GM18951 (cell line): ENCODE measurements around the gene KCNK6.

Experiments
- POLR2A ChIP-seq: IDR thresholded peaks from 4 replicates; pipeline ENCODE4 v1.6.1; 2011; ENCODE audit warnings: mild to moderate bottlenecking; ENCODE audit not compliant: insufficient read length, insufficient read depth; ENCODE audit errors: extremely low read depth
- in situ Hi-C: fragments of 300-500 bp; cut with MboI; formaldehyde crosslinking; loops from one replicate; pipeline ENCODE4 v1.12.0; 2022; ENCODE audit warnings: low sequenced_read_pairs, mixed read lengths, inconsistent platforms; ENCODE audit not compliant: unreplicated experiment

Gene KCNK6

DNA sequence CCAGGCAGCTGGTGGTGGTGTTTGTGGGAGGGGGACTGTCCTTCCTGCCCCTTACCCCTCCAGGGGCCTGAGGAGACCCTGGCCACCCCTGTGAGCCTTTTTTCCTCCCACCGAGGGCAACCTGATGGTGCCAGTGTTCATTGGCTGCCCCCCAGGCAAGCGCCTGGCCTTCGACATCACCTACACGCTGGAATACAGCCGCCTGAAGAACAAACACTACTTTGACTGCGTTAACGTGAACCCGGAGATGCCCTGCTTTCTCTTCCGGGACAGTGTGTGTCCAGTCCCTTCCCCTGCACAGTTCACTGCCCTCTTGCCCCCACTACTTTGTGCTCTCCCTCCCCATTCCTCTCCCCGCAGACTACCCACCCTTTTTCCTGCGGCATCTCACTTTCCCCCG lies 47.4 kb downstream of the KCNK6 start:
- in situ Hi-C loops = no loop called here
- TF ChIP-seq POLR2A = no peak

DNA sequence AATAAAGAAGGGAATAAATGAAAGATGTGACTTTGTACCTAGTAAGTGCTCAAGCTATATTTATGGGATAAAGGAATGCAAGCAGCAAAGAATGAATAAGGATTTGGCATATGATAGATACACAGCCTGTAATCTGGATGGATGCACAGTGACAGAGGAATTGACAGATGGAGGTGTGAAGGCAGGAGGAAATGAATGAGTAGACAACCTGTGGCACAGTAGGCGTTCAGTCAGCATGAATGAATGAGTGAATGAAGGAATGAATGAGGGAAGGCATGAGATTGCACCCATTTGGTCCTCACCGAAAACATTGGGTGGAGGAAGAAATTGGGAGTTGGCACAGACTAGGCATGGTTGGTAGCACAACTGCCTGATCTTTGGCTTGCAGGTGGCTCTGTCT lies 49.9 kb downstream of the KCNK6 start:
- no peak for TF ChIP-seq POLR2A
- in situ Hi-C loops = no loop called here

DNA sequence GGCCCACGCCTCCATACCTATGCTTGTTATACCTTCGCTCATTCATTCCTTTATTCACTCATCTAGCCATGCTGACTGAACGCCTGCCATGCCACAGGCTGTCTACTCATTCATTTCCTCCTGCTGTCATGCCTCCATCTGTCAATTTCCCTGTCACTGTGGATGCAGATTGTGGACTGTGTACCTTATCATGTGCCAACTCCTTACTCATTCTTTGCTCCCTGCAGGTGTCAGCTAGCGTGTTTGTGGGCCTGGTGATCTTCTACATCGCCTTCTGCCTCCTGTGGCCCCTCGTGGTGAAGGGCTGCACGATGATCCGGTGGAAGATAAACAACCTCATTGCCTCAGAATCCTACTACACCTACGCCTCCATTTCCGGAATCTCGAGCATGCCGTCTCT lies 50.7 kb downstream of the KCNK6 start:
- no peak for TF ChIP-seq POLR2A
- in situ Hi-C loops = no loop called here

DNA sequence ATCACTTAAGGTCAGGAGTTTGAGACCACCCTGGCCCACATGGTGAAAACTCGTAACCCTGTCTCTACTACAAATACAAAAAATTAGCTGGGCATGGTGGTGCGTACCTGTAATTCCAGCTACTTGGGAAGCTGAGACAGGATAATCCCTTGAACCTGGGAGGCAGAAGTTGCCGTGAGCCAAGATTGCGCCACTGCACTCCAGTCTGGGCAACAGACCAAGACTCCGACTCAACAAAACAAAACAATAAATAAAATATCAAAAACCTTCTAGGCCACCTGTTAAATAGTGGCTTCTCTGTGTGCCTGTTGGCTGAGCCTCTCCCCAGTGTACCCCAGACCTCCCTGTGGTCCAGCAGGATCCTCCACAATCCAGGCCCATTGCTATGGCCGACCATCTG lies 51.4 kb downstream of the KCNK6 start:
- in situ Hi-C loops = no loop called here
- no peak for TF ChIP-seq POLR2A

DNA sequence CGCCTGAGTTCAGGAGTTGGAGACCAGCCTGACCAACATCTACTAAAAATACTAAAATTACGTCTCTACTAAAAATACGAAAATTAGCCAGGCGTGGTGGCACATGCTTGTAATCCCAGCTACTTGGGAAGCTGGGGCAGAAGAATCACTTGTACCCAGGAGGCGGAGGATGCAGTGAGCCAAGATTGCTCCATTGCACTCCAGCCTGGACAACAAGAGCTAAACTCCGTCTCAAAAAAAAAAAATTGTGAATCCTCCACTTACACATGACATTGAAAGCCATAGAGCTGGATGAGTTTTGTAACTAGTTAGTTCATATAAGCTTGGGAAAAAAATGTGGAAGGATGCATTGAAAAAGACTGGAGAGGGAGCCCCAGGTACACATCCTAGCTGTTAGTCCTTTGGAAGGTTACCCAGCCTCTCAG lies 54.3 kb downstream of the KCNK6 start:
- no peak for TF ChIP-seq POLR2A
- in situ Hi-C loops = no loop called here

DNA sequence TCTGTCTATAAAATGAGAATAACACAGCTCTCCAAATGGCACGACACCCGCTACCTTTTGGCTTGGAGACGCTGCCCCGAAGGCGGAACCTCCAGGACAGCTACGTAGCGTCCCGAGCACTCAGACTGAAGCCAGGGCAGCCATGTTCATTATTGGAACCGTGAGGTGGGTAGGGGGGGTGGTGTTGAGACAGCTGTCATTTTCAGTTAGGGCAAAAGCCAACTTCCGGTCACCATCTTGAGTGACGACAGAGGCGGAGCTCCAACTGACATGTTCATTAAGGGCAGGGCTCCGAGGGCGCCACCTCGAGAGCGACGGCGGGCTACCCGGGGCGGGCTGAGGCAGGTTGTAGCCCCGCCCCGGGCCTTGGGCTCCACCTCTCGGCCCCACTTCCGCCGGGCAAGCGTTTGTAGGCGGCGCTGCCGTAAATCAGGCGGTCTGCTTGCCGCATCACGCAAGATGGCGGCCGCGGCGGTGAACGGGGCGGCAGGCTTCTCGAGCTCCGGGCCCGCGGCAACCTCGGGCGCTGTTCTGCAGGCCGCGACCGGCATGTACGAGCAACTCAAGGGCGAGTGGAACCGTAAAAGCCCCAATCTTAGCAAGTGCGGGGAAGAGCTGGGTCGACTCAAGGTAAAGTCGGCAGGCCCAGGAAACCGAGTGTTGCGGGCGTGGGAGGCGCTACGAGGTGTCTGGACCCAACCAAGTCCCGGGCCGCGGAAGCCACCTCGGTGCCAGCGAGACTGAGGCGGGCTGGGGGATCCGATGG lies 54.9 kb downstream of the KCNK6 start, which contains the start of gene PSMD8:
PSMD8 (plus strand) TSS at position 240 of the 766 bp plus-strand sequence; CDS start at position 271, 31 bp downstream.
- in situ Hi-C loops = no loop called here
- peak; percentile 99 for TF ChIP-seq POLR2A

DNA sequence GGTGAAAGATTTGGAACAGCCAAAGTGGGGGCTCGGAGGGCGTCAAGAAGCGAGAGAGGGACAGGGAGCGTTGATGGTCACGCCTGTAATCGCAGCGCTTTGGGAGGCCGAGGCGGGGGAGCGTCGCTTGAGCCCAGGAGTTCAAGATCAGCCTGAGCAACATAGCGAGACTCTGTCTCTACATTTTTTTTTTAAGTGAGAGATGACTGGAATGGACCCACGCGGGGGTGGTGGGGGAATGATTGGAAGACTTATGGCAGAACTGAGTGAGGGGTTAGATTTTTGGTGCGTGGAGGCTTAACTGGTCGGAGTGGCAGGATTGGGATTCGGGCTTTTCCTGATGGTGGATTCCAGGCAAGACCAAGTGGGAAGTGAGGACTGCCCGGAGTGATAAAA lies 55.5 kb downstream of the KCNK6 start:
- in situ Hi-C loops = no loop called here
- TF ChIP-seq POLR2A = no peak

DNA sequence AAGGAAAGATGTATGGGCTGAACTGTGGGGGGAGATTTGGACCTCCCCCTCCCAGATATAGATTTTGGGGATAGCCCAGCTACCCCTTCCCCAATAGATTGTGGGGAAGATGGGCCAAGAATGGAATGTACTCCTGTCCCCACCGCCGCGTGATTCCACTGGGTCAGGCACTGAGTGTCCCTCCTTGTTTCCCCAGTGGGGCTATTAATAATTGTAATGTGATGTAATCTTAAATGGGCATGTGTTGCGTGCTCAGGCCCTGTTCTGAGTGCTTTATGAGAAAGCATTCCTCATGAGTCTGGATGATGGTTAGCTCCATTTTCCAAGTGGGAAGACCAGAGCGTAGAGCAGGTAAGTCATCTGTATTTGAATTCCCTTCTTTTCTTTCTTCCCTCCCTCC lies 56.1 kb downstream of the KCNK6 start:
- TF ChIP-seq POLR2A = no peak
- in situ Hi-C loops = no loop called here

DNA sequence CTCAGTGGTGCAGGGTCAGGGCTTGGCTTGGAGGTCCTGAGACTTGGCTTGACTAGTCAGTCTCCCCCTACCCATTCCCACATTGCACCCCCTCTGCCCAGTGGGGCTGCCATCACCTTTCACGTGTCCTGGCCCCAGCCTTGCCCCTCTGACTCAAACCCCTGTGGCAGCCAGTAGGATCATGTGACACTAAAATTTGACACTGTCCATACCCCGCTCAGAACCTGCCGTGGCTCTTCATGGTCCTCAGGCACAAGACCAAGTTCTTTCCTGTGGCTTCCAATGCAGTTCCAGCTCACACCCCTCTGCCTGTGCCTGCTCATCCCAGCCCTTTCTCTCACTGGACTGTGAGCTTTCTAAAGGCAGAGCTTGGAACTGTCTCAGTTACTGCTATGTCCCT lies 56.9 kb downstream of the KCNK6 start:
- no peak for TF ChIP-seq POLR2A
- in situ Hi-C loops = no loop called here

DNA sequence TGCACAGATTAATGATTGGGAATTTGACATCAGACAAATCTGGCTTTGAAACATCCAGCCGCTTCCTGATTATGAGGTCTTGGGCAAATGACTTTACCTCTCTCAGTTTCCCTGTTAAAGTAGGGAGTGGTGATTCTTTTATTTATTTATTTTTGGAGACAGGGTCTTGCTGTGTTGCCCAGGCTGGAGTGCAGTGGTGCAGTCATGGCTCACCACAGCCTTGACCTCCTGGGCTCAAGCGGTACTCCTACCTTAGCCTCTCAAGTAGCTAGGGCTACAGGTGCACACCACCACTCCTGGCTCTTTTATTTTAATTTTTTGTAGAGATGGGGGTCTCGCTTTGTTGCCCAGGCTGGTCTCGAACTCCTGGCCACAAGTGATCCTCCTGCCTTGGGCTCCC lies 57.4 kb downstream of the KCNK6 start:
- in situ Hi-C loops = no loop called here
- no peak for TF ChIP-seq POLR2A

DNA sequence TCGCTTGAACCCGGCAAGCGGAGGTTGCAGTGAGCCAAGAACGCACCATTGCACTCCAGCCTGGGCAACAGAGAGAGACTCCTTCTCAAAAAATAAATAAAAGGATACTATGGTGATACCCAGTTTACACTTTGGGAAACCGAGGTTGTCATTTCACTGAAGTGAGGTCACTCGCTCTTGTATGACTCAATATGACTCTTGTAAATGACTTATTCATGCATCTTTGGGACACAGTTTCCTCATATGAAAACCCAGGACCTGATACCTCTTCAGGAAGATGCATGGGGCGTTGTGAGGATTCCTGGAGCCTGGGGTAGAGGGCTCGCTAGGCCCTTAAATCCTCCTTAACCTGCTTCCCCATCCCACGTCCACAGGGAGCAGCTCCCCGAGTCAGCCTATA lies 59.2 kb downstream of the KCNK6 start:
- no peak for TF ChIP-seq POLR2A
- in situ Hi-C loops = no loop called here

DNA sequence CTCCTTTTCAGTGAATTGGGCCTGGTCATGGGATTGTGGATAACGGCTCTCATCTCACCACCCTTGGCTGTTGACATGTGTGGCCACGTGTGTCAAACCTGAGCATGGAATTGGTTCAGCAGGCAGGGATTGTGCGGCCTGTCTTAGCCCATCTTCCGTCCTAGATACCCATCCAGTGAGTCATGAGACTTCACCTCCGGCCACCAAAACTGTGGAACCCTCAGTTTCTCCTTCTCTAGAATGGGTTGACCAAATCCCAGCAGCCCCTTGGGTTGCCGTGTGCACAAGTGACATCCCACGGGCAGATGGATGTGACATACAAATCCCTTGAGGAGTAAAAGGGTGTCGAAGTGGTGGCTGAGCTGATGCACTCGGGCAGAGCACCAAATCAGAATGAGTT lies 61.5 kb downstream of the KCNK6 start:
- no peak for TF ChIP-seq POLR2A
- in situ Hi-C loops = no loop called here
